ENCODE results near the gene IGSF3. TPM values are rescaled to one million over a fixed set of nuclear protein-coding genes. Genes with fewer than 3 reads are reported as not detected.
"Not testable (repeated sequence)": the region's sequence is repeated elsewhere in the genome, so short reads cannot be mapped to it uniquely, and the experiment has no call there.

Gene IGSF3
- total RNA-seq, 2 donors from 2014 or later: 14.9 to 17.6 TPM

GRCh38 chr1:116624040-116624439, 43.5 kb downstream of the IGSF3 start:
- no peak for TF ChIP-seq CTCF (IDR thresholded peaks at IDR 0.05)

GRCh38 chr1:116622496-116622895, 45.0 kb downstream of the IGSF3 start:
- H3K36me3 ChIP-seq; DNase-seq (ENCODE audit: low spot score); H3K4me3 ChIP-seq; H3K9me3 ChIP-seq; H3K27me3 ChIP-seq; H3K27ac ChIP-seq: not testable (repeated sequence)
- H3K4me1 ChIP-seq: peaks cover 0 to 14% of the 10 kb centered on the region in 2 donors

More at GRCh38 chr1:116624040-116624439, 43.5 kb downstream of the IGSF3 start:
- Histone ChIP-seq H3K36me3 (no peaks in the 10 kb centered on the region), H3K9me3 (no peaks in the 10 kb centered on the region), H3K4me1 (peaks cover 0 to 29% of the 10 kb centered on the region in 2 donors), H3K27ac (no peak overlapping the region), H3K4me3 (no peak overlapping the region), H3K27me3 (no peaks in the 10 kb centered on the region)
- no peak for DNase-seq (ENCODE audit: low spot score)

GRCh38 chr1:116621756-116622155, 45.8 kb downstream of the IGSF3 start:
- H3K27ac ChIP-seq; H3K27me3 ChIP-seq; H3K36me3 ChIP-seq; H3K9me3 ChIP-seq; DNase-seq (ENCODE audit: low spot score); H3K4me1 ChIP-seq; H3K4me3 ChIP-seq: not testable (repeated sequence)

- H3K27ac ChIP-seq; H3K4me1 ChIP-seq; DNase-seq (ENCODE audit: low spot score); H3K36me3 ChIP-seq; H3K4me3 ChIP-seq; H3K9me3 ChIP-seq; H3K27me3 ChIP-seq: not testable (repeated sequence)
Measured at GRCh38 chr1:116620392-116620791, 47.1 kb downstream of the IGSF3 start.

- H3K9me3 ChIP-seq; H3K4me1 ChIP-seq; H3K4me3 ChIP-seq; H3K27ac ChIP-seq; DNase-seq (ENCODE audit: low spot score); H3K27me3 ChIP-seq; H3K36me3 ChIP-seq: not testable (repeated sequence)
Measured at GRCh38 chr1:116619106-116619505, 48.4 kb downstream of the IGSF3 start.

GRCh38 chr1:116617808-116618207, 49.7 kb downstream of the IGSF3 start:
- H3K27me3 ChIP-seq; H3K4me1 ChIP-seq; DNase-seq (ENCODE audit: low spot score): not testable (repeated sequence)

GRCh38 chr1:116613825-116614224, 53.7 kb downstream of the IGSF3 start:
- not testable (repeated sequence) for H3K27ac ChIP-seq; H3K4me3 ChIP-seq; DNase-seq (ENCODE audit: low spot score); H3K4me1 ChIP-seq; H3K27me3 ChIP-seq; H3K36me3 ChIP-seq; H3K9me3 ChIP-seq

More at GRCh38 chr1:116617808-116618207, 49.7 kb downstream of the IGSF3 start:
- H3K36me3 ChIP-seq, H3K9me3 ChIP-seq, H3K27ac ChIP-seq, H3K4me3 ChIP-seq: not testable (repeated sequence)

- H3K4me1 ChIP-seq: not testable (repeated sequence)
Measured at GRCh38 chr1:116609801-116610371, 57.6 kb downstream of the IGSF3 start.

GRCh38 chr1:116608841-116609240, 58.7 kb downstream of the IGSF3 start:
- H3K27ac ChIP-seq; H3K9me3 ChIP-seq; H3K27me3 ChIP-seq; H3K4me3 ChIP-seq; H3K4me1 ChIP-seq; H3K36me3 ChIP-seq; DNase-seq (ENCODE audit: low spot score): not testable (repeated sequence)

More at GRCh38 chr1:116609801-116610371, 57.6 kb downstream of the IGSF3 start:
- not testable (repeated sequence) for DNase-seq (ENCODE audit: low spot score); H3K9me3 ChIP-seq; H3K4me3 ChIP-seq; H3K27ac ChIP-seq; H3K36me3 ChIP-seq; H3K27me3 ChIP-seq

- not testable (repeated sequence) for H3K36me3 ChIP-seq
Measured at GRCh38 chr1:116608151-116608550, 59.4 kb downstream of the IGSF3 start.

GRCh38 chr1:116607463-116607862, 60.1 kb downstream of the IGSF3 start:
- not testable (repeated sequence) for H3K27ac ChIP-seq; H3K9me3 ChIP-seq; H3K4me3 ChIP-seq; H3K27me3 ChIP-seq; H3K4me1 ChIP-seq; DNase-seq (ENCODE audit: low spot score); H3K36me3 ChIP-seq

More at GRCh38 chr1:116608151-116608550, 59.4 kb downstream of the IGSF3 start:
- not testable (repeated sequence) for H3K4me3 ChIP-seq; H3K9me3 ChIP-seq; DNase-seq (ENCODE audit: low spot score); H3K27ac ChIP-seq; H3K27me3 ChIP-seq; H3K4me1 ChIP-seq

GRCh38 chr1:116606067-116606466, 61.5 kb downstream of the IGSF3 start:
- H3K36me3 ChIP-seq; H3K27ac ChIP-seq; DNase-seq (ENCODE audit: low spot score); H3K4me1 ChIP-seq; H3K27me3 ChIP-seq; H3K4me3 ChIP-seq; H3K9me3 ChIP-seq: not testable (repeated sequence)

Measured in right atrium auricular region (tissue), 2 donors.